Cardiac atrium fibroblast (primary cell): ENCODE measurements around the gene DPH6. TPM values are rescaled to one million over a fixed set of nuclear protein-coding genes. Genes with fewer than 3 reads are reported as not detected.

Source experiments
- total RNA-seq: library from RNA; depleted of rRNA; stranded (reverse); fragments of >200 nt; gene quantifications from 2 replicates; pipeline ENCODE4 v1.2.3, GENCODE V29; 2015

The DPH6 gene, protein sequence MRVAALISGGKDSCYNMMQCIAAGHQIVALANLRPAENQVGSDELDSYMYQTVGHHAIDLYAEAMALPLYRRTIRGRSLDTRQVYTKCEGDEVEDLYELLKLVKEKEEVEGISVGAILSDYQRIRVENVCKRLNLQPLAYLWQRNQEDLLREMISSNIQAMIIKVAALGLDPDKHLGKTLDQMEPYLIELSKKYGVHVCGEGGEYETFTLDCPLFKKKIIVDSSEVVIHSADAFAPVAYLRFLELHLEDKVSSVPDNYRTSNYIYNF
- 4.5 and 14.6 TPM in 2 replicates for total RNA-seq

DNA sequence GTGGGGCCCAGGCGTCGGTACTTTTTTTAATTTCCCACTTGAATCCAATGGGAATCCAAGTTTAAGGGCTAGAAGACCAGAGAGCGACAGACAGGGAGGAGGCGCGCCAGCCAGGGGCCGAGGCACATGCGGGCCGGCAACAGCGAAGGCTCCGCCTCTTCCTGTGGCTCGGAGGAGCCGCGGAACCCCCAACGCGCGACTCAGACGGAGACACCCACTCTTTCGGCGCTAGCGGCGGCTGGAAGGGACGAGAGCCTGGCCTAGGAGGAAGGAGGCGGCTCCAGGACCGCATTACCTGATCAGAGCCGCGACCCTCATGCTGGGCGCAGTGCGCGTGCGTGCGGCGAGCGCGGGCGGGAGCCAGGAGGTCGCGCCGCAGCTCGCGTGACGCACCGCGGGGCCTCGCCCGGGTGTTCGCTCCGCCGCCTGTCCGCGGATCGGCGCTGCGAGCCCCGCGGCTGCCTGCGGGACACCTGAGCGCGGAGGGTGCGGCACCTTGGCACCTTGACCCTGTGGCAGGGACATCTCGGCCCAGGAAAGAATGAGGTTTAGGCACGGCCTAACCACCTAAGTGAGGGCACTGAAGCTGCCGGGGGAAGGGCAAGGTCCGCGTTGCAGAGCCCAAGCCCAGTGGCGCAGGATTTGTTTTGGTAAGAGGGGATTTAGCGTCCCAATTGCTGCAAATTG lies at the start of gene DPH6:
Gene DPH6, minus strand, starts transcription at position 342 of the 687 bp plus-strand sequence. Its CDS starts 24 bp downstream, at position 318.

